Natural killer cell (primary cell): ENCODE measurements around the gene LAMC3. TPM values are rescaled to one million over a fixed set of nuclear protein-coding genes. Genes with fewer than 3 reads are reported as not detected.

Experiments
- ATAC-seq, 3 donors: fragments of 150-1000 bp in 2 of 3; fragments of 200-7000 bp in 1 of 3; cut with Tn5 transposase; 1 replicate in 1 of 3; 2 replicates in 2 of 3; pipeline ENCODE4 v1.10.0; 2021; ENCODE audit warnings: mild to moderate bottlenecking in 2 of 3, moderate library complexity in 2 of 3
- DNase-seq, 2 donors: peaks; one replicate each; pipeline versions ENCODE4 v3.0.0 to v3.0.0-alpha.2; 2013 to 2021; ENCODE audit warnings: mixed read lengths in 1 of 2
- H3K27ac ChIP-seq: one replicate; pipeline ENCODE4 v1.5.1; 2013; ENCODE audit warnings: mild to moderate bottlenecking, low read length
- H3K27me3 ChIP-seq: one replicate; pipeline ENCODE4 v1.6.1; 2013; ENCODE audit warnings: low read length; ENCODE audit not compliant: control insufficient read depth, insufficient read depth
- H3K36me3 ChIP-seq: one replicate; pipeline ENCODE4 v1.6.1; 2013; ENCODE audit warnings: low read length; ENCODE audit not compliant: control insufficient read depth, insufficient read depth
- H3K4me1 ChIP-seq: one replicate; pipeline ENCODE4 v1.6.1; 2013; ENCODE audit warnings: low read length; ENCODE audit not compliant: control insufficient read depth, insufficient read depth
- H3K4me3 ChIP-seq: one replicate; pipeline ENCODE4 v1.5.1; 2013; ENCODE audit warnings: low read length
- H3K9me3 ChIP-seq: one replicate; pipeline ENCODE4 v1.6.1; 2013; ENCODE audit warnings: low read length; ENCODE audit not compliant: control insufficient read depth, insufficient read depth
- H3K27ac Mint-ChIP-seq, 2 donors: one replicate each; pipeline ENCODE4 v1.8.0; 2022; ENCODE audit warnings: mild to moderate bottlenecking in 2 of 2, mixed read lengths in 2 of 2, moderate library complexity in 1 of 2
- H3K27me3 Mint-ChIP-seq, 2 donors: one replicate each; pipeline ENCODE4 v1.8.0; 2022; ENCODE audit warnings: low read depth in 2 of 2, mixed read lengths in 2 of 2
- H3K36me3 Mint-ChIP-seq: one replicate; pipeline ENCODE4 v1.8.0; 2022; ENCODE audit warnings: mixed read lengths
- H3K4me1 Mint-ChIP-seq, 2 donors: one replicate each; pipeline ENCODE4 v1.8.0; 2022; ENCODE audit warnings: mixed read lengths in 2 of 2
- H3K4me3 Mint-ChIP-seq: one replicate; pipeline ENCODE4 v1.8.0; 2022; ENCODE audit warnings: mild to moderate bottlenecking, moderate library complexity, mixed read lengths
- H3K9me3 Mint-ChIP-seq, 2 donors: one replicate each; pipeline ENCODE4 v1.8.0; 2022; ENCODE audit warnings: mixed read lengths in 2 of 2
- whole genome bisulfite sequencing: methylation state at CpG from one replicate; pipeline ENCODE4 v1.1.7; 2013; ENCODE audit warnings: missing lambda C conversion rate; ENCODE audit not compliant: insufficient coverage; 5-methylcytosine and 5-hydroxymethylcytosine counted together
- intact Hi-C: fragments of 100-400 bp; cut with micrococcal nuclease; formaldehyde crosslinking; loops from one replicate; pipeline ENCODE4 v1.14.2; 2022
- total RNA-seq, 4 donors: library from RNA; stranded (reverse); fragments of 120-200 nt in 1 of 4; gene quantifications; one replicate each; pipeline versions ENCODE4 v1.2.3 to v1.2.4, GENCODE V29; 2013 to 2022
- TF ChIP-seq, protein P1 (sequence below): fragments of 200-600 bp; IDR thresholded peaks from one replicate; pipeline ENCODE4 v1.8.0; 2022; ENCODE audit warnings: antibody characterized with exemption

The LAMC3 gene
- total RNA-seq, 3 donors from 2014 or later (not counting 1 experiment from before 2014, with no cell fraction given), result not detected

DNA sequence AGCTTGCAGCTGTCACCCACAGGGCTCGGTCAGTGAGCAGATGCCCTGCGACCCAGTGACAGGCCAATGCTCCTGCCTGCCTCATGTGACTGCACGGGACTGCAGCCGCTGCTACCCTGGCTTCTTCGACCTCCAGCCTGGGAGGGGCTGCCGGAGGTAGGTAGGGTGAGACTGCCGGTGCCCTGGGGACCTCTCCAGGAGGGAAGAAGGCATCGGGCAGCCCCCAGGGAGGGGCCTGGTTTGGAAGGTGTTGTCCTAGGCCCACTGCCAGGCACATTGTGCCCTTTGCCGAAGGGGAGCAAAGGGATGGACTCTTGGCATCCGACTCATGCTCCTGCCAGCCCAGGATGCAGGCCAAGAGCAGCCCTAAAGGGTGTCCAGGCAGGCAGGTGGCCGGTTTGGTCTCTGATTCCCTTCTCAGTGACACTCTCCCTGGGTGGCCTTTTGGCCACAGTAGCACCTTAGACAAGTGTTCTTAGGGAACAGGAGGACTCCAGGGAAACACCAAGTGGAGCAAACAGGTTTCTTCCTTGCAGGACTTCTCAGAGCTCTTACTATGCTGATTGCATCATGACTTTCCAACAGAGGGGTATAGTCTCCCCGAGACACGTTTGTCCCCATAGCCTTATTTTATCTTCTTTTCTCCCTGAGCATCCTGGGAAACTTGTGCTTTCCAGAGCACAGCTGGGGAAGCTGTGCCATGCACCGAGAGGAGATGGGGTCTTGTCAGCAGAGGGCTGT is 59.3 kb downstream of the LAMC3 start:
- Mint-ChIP-seq H3K4me1 (no peaks in the 10 kb centered on the region), H3K27ac (no peak overlapping the region), H3K4me3 (no peak overlapping the region), H3K9me3 (no peaks in the 10 kb centered on the region), H3K36me3 (no peaks in the 10 kb centered on the region), H3K27me3 (peaks cover 0 to 2% of the 10 kb centered on the region in 2 donors)
- Histone ChIP-seq H3K27me3 (no peaks in the 10 kb centered on the region), H3K27ac (no peak overlapping the region), H3K9me3 (no peaks in the 10 kb centered on the region), H3K4me1 (no peaks in the 10 kb centered on the region), H3K36me3 (no peaks in the 10 kb centered on the region), H3K4me3 (no peak overlapping the region)
- ATAC-seq (no peak), DNase-seq (no peak)
- 73% methylated on average over 14 of the region's 14 CpGs for whole genome bisulfite sequencing
- intact Hi-C loops, result no loop called here
- TF ChIP-seq, protein P1, sequence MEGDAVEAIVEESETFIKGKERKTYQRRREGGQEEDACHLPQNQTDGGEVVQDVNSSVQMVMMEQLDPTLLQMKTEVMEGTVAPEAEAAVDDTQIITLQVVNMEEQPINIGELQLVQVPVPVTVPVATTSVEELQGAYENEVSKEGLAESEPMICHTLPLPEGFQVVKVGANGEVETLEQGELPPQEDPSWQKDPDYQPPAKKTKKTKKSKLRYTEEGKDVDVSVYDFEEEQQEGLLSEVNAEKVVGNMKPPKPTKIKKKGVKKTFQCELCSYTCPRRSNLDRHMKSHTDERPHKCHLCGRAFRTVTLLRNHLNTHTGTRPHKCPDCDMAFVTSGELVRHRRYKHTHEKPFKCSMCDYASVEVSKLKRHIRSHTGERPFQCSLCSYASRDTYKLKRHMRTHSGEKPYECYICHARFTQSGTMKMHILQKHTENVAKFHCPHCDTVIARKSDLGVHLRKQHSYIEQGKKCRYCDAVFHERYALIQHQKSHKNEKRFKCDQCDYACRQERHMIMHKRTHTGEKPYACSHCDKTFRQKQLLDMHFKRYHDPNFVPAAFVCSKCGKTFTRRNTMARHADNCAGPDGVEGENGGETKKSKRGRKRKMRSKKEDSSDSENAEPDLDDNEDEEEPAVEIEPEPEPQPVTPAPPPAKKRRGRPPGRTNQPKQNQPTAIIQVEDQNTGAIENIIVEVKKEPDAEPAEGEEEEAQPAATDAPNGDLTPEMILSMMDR, result no peak

- Histone ChIP-seq H3K27me3 (no peaks in the 10 kb centered on the region), H3K9me3 (no peaks in the 10 kb centered on the region), H3K36me3 (no peaks in the 10 kb centered on the region), H3K4me3 (no peak overlapping the region), H3K4me1 (no peaks in the 10 kb centered on the region), H3K27ac (no peak overlapping the region)
- Mint-ChIP-seq H3K27me3 (no peaks in the 10 kb centered on the region), H3K9me3 (no peaks in the 10 kb centered on the region), H3K4me3 (no peak overlapping the region), H3K36me3 (no peaks in the 10 kb centered on the region), H3K4me1 (no peaks in the 10 kb centered on the region), H3K27ac (no peak overlapping the region)
- DNase-seq (no peak), ATAC-seq (no peak)
- TF ChIP-seq, protein P1, result no peak
- intact Hi-C loops, result no loop called here
- WGBS, result 92% methylated on average over 13 of the region's 15 CpGs
These were observed 60.7 kb downstream of the LAMC3 start for GRCh38 chr9:131069699-131070098.

DNA sequence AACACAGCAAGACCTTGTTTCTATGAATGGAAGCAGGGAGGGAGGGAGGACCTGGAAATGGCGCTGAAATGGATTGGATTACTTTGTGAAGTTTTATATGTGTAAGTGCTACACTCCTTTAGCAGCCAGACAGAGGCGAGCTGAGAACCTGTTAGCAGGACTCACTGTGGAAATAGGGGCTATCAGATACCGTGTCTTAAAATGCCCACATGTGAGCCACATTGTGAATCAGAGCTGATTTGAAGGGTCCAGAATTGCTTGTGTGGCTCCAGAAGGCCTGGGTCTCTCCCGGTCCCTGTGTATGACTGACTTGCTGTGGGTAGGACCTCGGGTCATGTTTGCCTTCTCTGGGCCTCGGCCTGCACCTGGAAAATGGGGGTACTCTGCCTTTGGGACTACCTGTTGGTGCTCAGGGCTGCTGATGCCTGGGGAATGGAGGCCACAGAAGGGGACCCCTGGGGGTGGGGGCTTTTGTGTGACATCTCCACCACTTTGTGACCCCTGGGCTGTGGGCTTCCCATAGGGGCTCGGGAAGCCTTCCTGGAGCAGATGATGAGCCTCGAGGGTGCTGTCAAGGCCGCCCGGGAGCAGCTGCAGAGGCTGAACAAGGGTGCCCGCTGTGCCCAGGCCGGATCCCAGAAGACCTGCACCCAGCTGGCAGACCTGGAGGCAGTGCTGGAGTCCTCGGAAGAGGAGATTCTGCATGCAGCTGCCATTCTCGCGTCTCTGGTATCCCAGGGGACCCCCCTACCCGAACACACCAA is 63.3 kb downstream of the LAMC3 start:
- intact Hi-C loops, result no loop called here
- H3K9me3 ChIP-seq, result no peaks in the 10 kb centered on the region
- Mint-ChIP-seq H3K27me3 (no peaks in the 10 kb centered on the region), H3K36me3 (no peaks in the 10 kb centered on the region), H3K4me1 (no peaks in the 10 kb centered on the region), H3K4me3 (no peak overlapping the region), H3K9me3 (no peaks in the 10 kb centered on the region), H3K27ac (no peak overlapping the region)
- H3K36me3 ChIP-seq, result no peaks in the 10 kb centered on the region
- no peak overlapping the region for H3K4me3 ChIP-seq
- no peak for ATAC-seq
- WGBS, result 92% methylated on average over 16 of the region's 16 CpGs
- H3K27me3 ChIP-seq, result no peaks in the 10 kb centered on the region
- no peaks in the 10 kb centered on the region for H3K4me1 ChIP-seq
- no peak overlapping the region for H3K27ac ChIP-seq
- TF ChIP-seq, protein P1, result no peak
- no peak for DNase-seq
